Suppressor macrophage (primary cell): Measurements from ENCODE around the gene ZDHHC11.
"Not testable (repeated sequence)": the region's sequence is repeated elsewhere in the genome, so short reads cannot be mapped to it uniquely, and the experiment has no call there.

Source experiments
- DNase-seq, 4 experiments: peaks; one replicate each; pipeline ENCODE4 v3.0.0-alpha.2; 2020 to 2022

Gene ZDHHC11

DNA sequence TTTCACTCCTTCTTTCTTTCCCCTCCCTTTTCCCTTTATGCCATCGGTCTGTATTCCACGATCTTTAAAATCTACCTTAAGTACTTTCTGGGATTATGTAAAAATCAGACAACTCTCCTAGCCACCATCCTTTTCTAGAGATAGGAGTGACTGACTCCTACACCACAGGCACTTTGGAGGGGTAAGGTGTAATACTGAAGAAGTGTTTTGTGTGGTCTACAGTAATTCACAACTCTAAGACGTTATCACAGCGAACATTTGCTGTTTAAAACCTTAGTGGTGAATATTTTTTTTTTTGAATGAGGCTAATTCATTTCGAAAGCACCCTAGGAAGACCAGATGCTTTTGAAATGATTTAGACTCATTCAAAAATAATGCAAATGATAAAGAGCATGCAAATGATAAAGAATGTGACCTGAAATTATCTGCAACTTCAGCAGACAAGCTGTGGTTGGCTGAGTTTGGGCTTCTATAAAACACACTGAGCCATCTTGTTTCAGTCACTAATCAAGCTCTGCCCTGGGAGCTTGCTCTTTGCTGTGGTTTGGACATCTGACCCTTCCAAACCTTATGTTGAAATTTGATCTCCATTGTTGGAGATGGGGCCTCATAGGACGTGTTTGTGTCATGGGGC lies 52.2 kb downstream of the ZDHHC11 start:
- DNase-seq, result not testable (repeated sequence)

DNA sequence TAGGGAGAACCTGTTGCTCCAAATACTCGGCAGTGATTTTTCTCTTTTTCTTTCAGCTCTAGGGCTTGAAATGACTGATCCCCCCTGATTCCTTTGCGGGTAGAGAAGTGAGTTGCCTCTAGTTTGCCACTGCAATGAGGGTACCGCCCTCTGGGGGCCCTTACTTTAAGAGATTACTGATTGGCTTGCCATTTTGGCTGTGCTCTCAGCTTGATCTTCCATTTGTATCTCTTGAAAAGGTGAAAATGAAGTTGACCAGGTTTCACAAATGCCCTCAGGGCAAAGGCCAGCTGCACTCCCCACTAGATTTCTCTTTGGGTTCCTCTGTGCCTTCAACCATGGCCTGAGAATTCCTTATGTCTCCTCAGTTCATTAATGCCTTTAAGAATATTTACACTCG lies 52.8 kb downstream of the ZDHHC11 start:
- not testable (repeated sequence) for DNase-seq

GRCh38 chr5:795873-796272 lies 54.9 kb downstream of the ZDHHC11 start:
- not testable (repeated sequence) for DNase-seq

DNA sequence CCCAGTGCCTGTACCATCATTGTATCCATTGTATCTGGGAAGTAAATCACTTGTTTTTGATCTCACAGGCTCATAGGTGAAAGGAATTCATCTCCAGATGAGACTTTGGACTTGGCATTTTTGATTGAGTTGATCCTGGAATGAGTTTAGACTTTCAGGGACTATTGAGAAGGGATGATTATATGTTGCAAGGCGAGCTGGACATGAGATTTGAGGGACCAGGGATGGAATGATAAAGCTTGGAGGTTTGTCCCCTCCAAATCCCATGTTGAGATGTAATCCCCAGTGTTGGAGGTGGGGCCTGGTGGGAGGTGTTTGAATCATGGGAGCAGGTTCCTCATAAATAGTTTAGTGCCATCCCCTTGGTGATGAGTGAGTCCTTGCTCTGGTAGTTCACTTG lies 55.8 kb downstream of the ZDHHC11 start:
- not testable (repeated sequence) for DNase-seq

GRCh38 chr5:788703-789102 lies 62.1 kb downstream of the ZDHHC11 start:
- not testable (repeated sequence) for DNase-seq

GRCh38 chr5:787857-788233 lies 62.9 kb downstream of the ZDHHC11 start:
- not testable (repeated sequence) for DNase-seq

- DNase-seq, result not testable (repeated sequence)
Observed at GRCh38 chr5:787224-787856, 63.4 kb downstream of the ZDHHC11 start.

DNA sequence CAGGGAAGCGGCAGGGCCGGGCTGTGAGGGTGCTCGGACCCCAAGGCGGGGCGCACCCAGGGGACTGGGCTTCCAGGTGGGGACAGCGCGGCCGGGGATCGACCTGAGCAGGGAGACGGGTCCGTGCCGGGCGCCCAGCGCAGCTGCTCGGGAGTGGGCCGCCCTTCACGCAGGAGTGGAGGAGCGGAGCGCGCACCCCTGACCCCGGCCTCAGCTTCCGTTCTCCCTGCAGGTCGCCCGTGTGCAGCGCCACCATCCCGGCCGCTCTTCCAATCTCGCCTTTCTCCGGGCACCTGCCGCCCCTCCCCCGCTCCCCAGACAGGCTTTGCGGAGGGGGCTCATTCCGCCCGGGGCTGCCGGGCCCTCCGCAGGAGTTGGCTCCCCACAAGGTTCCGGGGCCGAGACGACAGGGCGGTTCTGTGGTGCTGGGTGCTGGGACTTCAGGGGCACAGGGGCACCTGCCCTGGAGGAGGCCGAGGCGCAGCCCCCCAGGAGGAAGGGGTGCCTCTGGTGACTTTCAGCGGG lies 65.5 kb downstream of the ZDHHC11 start:
- not testable (repeated sequence) for DNase-seq

DNA sequence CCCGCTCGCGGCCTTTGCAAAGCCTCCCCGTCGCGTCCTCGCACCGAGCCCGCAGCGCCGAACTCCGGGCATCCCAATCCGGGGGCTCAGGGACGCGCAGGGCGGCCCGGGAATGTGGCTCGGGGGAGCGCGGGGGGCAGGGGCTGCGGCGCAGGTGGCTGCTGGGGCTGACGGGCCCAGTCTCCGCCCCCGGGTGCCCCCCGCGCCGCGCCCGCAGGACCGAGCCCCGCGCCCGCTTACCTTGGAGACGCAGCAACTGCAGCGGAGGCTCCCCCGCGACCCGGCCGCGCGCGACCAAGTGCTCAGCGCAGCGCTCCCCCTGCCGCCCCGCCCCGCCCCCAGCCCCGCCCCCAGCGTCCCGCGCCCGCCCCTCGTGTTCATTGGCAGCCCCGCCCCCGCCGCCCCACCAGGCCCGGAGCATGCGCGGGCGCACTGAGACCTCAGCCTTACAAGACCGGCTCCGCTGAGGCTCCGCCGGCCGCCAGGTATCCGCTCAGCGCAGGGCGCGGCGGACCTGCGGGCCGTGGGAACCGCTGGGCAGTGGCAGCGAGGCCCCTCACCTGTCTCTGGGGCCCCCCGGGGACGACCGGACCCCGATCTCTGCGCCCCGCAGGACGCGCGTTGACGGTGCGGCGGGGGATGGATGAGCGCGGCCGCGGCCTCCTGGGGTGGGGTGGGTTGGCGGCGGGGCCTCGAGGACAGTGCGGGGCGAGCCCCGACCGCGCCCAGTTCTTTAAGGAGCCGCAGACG lies 66.2 kb downstream of the ZDHHC11 start, which contains the start of gene ZDHHC11B:
Gene ZDHHC11B, minus strand, starts transcription at position 302 of the 750 bp plus-strand sequence. CDS start 17,810 bp downstream, outside the sequence.
- peak; percentile 61 to 85 (median 70) for DNase-seq

DNA sequence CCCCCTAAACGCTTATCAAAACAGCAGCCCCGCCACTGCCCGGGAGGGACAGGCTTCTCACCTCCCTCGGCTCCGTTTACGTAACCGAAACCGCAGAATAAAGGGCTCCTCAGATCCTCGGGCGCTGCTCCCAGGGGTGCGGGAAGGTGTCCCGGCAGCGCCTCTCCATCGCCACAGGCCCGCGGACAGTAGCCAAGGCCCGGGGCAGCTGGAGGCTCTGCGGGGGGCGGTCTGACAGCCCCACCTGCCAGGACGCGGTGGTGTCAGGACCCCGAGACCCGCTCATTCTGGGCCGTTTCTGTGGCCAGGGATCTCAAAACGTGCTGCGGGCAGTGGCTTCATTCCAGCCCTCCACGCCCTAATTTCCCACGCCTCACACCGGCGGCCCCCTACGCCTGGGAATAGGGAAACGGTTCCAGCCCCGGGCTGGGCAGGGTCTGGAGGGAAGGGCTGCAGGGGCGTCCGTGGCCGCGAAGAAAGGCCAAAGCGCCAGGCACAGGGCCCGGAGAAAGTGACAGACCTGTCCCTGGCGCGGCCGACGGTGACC lies 66.8 kb downstream of the ZDHHC11 start:
- not testable (repeated sequence) for DNase-seq

DNA sequence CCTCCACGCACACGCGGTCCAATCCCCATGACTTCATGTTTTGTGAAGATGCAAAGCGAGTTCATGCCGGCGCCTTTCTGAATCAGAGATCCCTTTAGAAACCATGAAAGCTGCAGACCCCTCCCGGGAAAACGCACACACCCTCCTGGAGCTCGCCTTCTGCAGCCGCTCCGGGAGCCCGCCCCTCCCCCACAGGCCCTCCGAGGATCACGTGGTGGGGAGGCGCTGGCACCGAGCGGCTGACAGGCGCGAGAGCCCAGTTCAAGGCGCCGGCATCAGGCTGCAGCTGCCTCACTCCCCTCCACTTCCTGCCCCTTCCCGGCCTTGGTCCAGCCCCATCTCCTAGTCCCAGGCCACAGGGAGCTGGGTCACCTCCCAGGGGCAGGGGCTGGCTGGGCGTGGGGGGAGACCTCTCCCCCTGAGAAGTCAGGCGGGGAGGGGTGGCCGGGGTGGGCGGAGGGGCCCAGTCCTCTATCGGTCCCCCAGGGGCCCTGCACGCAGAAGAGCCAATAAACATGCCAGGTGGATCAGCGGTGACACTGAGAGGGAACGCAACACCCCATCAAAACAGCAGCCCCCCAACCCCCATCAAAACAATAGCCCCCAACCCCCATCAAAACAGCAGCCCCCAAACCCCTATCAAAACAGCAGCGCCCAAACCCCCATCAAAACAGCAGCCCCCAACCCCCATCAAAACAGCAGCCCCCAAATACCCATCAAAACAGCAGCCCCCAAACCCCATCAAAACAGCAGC lies 67.6 kb downstream of the ZDHHC11 start:
- DNase-seq, result not testable (repeated sequence)

DNA sequence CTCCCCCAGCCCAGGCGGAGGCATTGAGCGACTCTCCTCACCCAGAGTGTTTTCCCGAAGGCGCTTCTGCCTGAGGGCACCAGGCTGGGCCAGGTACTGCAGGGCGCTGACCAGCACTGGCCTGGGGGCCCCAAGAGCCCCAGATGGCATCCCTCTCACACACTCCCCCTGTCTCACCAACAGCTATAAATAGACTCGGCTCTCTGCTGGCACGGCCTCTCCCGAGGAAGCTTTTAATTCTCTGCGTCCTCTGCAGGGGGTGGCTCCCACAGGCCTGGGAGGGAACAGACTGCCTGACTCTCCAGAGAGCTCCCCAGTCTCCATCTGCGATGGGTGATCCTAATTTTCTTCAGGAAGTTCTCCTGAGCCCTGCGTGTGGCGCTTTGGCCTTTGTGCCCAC lies 68.4 kb downstream of the ZDHHC11 start:
- not testable (repeated sequence) for DNase-seq

DNA sequence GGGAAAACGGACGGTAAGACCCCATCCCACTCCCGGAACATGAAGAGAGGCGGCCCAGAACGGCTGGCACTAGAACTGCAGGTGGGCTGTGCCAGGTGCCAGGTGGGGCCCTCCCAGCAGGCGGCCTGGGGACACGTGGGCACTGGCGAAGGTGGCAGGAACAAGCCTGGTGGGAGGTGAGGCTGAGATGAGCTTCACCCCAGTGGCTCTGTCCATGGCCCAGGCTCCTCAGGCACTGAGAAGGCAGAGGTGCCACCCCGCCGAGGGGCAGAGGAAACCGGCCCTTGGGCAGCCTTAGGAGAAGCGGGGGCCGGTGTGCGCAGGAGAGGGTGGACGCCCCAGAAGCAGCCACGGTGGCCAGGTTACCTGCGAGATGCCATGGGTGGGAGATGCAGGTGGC lies 70.2 kb downstream of the ZDHHC11 start:
- DNase-seq, result not testable (repeated sequence)

- not testable (repeated sequence) for DNase-seq
Observed at GRCh38 chr5:778967-779366, 71.8 kb downstream of the ZDHHC11 start.

GRCh38 chr5:778421-778820 lies 72.4 kb downstream of the ZDHHC11 start:
- not testable (repeated sequence) for DNase-seq

GRCh38 chr5:777756-778161 lies 73.0 kb downstream of the ZDHHC11 start:
- no peak for DNase-seq

DNA sequence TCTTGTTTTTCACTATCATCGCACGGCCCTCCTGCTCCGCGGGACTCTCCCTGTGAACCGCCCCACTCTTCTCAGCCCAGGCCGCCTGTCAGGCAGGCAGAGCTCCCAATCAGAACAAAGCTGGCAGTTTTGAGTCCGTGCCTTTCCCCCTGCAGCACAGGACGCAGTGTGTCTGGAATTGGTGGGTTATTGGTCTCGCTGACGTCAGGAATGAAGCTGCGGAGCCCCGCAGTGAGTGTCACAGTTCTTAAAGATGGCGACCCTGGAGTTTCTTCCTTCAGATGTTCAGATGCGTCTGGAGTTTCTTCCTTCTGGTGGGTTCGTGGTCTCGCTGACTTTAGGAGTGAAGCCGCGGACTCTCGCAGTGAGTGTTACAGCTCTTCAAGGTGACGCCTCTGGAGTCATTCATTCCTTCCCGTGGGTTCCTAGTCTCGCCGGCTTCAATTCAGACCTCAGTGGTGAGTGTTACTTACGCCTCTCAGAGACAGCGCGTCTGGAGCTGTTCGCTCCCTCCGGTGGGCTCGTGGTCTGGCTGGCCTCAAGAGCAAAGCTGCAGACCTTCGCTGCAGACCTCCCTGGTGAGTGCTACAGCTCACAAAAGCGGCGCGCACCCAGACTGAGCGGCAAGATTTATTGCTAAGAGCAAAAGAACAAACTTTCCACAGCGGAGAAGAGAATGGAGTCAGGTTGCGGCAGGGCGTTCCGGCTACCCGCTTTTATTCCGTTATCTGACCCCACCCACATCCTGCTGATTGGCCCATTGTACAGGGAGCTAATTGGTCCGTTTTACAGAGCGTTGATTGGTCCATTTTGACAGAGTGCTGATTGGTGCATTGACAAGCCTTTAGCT lies 73.7 kb downstream of the ZDHHC11 start:
- DNase-seq, result no peak

DNA sequence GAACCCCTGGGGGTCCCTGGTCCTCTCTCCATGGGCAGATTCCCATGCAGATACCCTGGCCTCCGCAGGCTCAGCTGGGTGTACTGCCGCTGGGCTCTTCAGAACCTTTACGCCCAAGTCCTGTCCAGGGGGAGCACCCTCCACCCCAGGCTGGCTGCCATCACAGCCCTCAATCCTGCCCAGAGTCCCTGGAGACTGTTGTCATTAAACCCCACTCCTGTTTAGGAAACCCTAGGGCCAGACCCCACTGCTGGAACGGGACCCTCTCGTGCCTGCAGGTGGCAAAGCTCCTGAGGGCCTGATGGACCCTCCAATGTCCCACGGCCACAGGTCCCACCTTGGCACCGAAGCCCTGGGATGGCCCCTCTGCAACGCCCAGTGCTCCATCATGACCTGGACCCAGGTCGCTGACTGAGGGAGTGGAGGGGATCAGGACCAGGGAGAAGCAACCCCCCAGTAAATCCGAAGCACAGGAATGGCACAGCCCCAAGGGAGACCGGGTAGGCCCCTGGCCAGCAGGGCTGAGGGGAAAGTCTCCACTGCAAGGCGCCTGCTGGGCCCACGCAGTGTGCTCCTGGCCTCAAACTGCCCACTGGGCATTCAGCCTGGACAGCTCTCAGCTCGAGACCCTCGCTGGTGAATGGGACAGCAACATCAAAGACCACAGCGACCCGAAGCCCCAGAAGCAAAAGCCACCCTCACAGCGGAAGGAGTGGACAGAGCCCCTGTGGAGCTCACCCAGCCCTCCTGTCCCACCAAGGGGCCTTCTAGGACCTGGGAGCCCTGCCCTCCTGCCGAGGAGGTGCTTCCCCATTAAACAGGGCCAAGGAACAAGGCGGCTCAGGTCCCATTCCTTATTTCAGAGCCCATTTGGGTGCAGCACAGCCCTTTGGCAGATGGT lies 74.6 kb downstream of the ZDHHC11 start:
- DNase-seq, result no peak

DNA sequence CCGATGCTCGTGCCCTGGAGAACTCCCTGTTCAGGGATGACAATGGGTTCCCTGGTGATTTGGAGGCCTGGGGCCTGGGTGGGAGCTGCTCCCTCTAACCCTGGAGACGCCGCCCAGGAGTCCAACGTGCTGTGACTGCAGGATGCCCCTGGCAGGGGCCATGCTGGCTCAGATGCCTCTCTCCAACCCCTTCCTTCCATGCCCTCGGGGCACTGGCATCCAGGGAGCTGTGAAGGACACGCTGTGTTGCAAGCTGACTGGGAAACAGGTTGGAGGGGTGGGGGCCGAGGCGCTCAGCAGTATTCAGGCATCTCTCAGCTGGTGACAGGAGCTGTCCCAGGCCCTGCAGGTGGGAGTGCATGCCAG lies 75.2 kb downstream of the ZDHHC11 start:
- DNase-seq, result not testable (repeated sequence)

- not testable (repeated sequence) for DNase-seq
Observed at GRCh38 chr5:774854-775505, 75.8 kb downstream of the ZDHHC11 start.
